Esophagus muscularis mucosa (tissue), 3 donors: ENCODE results near the gene PSME2.

Experiments
- EP300 ChIP-seq: sonication (generic); formaldehyde crosslinking; IDR thresholded peaks from one replicate; pipeline ENCODE4 v1.6.1; 2017; ENCODE audit warnings: antibody characterized with exemption
- POLR2A ChIP-seq: fragments of 450-650 bp; IDR thresholded peaks from one replicate; pipeline ENCODE4 v1.6.1; 2017; ENCODE audit warnings: antibody characterized with exemption, moderate library complexity, mild to moderate bottlenecking, low read depth
- POLR2AphosphoS5 ChIP-seq, 2 donors: sonication (generic); formaldehyde crosslinking; IDR thresholded peaks; one replicate each; pipeline ENCODE4 v1.6.1; 2017; ENCODE audit warnings: antibody characterized with exemption in 2 of 2

DNA sequence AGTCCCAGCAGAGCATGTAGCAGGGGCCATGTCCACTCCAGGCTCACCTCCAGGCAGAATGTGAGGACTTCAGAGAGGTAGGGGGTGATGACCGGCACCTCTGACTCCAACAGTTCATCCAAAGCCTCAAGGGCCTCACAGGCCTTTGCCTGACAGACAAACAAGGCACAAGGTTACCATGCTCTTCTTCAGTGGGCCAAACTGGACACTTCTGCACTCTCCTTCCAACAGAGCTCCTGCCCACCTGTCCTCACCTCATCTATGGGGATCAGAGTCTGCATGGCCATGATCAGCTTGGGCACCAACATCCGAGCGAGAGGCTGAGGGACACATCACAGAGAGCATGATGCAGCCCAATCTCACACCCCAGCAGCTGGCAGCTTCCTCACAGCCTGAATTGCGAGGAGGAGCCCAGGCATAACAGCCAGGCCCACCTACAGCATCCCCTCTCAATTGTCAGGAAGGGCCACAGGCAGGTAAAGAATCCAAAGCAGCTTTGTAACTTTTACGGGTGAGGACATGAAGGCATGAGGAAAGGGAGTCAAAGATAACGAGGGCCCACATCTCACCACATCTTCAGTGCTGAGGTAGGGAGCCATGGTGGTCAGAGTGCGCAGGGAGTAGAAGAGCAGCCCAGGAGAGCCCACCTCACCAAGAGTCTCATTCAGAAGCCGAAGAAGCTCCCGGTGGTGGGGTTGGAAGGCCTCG lies 40.6 kb upstream of the PSME2 start:
- TF ChIP-seq POLR2A (no peak), POLR2AphosphoS5 (IDR thresholded peaks at IDR 0.05) (no peak), EP300 (no peak)
